Nephron progenitor cell (in vitro differentiated cells): ENCODE data around the gene TNPO2.
A peak's percentile ranks its signal among the peaks of the same experiment; 100 is the strongest.
"Not testable (repeated sequence)": the region's sequence is repeated elsewhere in the genome, so short reads cannot be mapped to it uniquely, and the experiment has no call there.

Source experiments
- DNase-seq: peaks from one replicate; pipeline ENCODE4 v3.0.0; 2021
- H3K27ac Mint-ChIP-seq: 2 replicates; pipeline ENCODE4 v1.8.0; 2021; ENCODE audit warnings: mild to moderate bottlenecking, moderate library complexity, mixed read lengths
- H3K27me3 Mint-ChIP-seq: 2 replicates; pipeline ENCODE4 v1.8.0; 2021; ENCODE audit warnings: mild to moderate bottlenecking, low read depth, mixed read lengths; ENCODE audit not compliant: poor library complexity
- H3K36me3 Mint-ChIP-seq: 2 replicates; pipeline ENCODE4 v1.8.0; 2021; ENCODE audit warnings: low read depth, mixed read lengths
- H3K4me1 Mint-ChIP-seq: 2 replicates; pipeline ENCODE4 v1.8.0; 2021; ENCODE audit warnings: mixed read lengths
- H3K4me3 Mint-ChIP-seq: 2 replicates; pipeline ENCODE4 v1.8.0; 2021; ENCODE audit warnings: mild to moderate bottlenecking, moderate library complexity, mixed read lengths
- H3K9me3 Mint-ChIP-seq: 2 replicates; pipeline ENCODE4 v1.8.0; 2021; ENCODE audit warnings: mild to moderate bottlenecking, moderate library complexity, mixed read lengths
- TF ChIP-seq, protein P1 (sequence below): fragments of 200-600 bp; sonication (generic); IDR thresholded peaks from 2 replicates; pipeline ENCODE4 v1.5.0; 2021; ENCODE audit warnings: antibody characterized with exemption

TNPO2 gene

GRCh38 chr19:12733369-12734214, 9.9 kb upstream of the TNPO2 start:
- TF ChIP-seq, protein P1, sequence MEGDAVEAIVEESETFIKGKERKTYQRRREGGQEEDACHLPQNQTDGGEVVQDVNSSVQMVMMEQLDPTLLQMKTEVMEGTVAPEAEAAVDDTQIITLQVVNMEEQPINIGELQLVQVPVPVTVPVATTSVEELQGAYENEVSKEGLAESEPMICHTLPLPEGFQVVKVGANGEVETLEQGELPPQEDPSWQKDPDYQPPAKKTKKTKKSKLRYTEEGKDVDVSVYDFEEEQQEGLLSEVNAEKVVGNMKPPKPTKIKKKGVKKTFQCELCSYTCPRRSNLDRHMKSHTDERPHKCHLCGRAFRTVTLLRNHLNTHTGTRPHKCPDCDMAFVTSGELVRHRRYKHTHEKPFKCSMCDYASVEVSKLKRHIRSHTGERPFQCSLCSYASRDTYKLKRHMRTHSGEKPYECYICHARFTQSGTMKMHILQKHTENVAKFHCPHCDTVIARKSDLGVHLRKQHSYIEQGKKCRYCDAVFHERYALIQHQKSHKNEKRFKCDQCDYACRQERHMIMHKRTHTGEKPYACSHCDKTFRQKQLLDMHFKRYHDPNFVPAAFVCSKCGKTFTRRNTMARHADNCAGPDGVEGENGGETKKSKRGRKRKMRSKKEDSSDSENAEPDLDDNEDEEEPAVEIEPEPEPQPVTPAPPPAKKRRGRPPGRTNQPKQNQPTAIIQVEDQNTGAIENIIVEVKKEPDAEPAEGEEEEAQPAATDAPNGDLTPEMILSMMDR: no peak
- Mint-ChIP-seq H3K36me3 (peaks cover 19% of the 10 kb centered on the region), H3K4me3 (peak overlapping the region; percentile 96), H3K27me3 (peaks cover 10% of the 10 kb centered on the region), H3K9me3 (no peaks in the 10 kb centered on the region), H3K27ac (peak overlapping the region; percentile 77), H3K4me1 (peaks cover 52% of the 10 kb centered on the region)
- no peak for DNase-seq

GRCh38 chr19:12731337-12731736, 7.6 kb upstream of the TNPO2 start:
- peaks cover 8% of the 10 kb centered on the region for H3K27me3 Mint-ChIP-seq
- no peak overlapping the region for H3K27ac Mint-ChIP-seq
- H3K36me3 Mint-ChIP-seq: peaks cover 18% of the 10 kb centered on the region
- peaks cover 38% of the 10 kb centered on the region for H3K4me1 Mint-ChIP-seq
- TF ChIP-seq, protein P1: no peak
- no peak overlapping the region for H3K4me3 Mint-ChIP-seq
- no peak for DNase-seq
- H3K9me3 Mint-ChIP-seq: no peaks in the 10 kb centered on the region

GRCh38 chr19:12730064-12730463, 6.3 kb upstream of the TNPO2 start:
- Mint-ChIP-seq H3K4me3 (no peak overlapping the region), H3K4me1 (peaks cover 41% of the 10 kb centered on the region), H3K9me3 (no peaks in the 10 kb centered on the region), H3K36me3 (peaks cover 18% of the 10 kb centered on the region), H3K27me3 (peaks cover 8% of the 10 kb centered on the region), H3K27ac (peak overlapping the region; percentile 97)
- TF ChIP-seq, protein P1: no peak
- no peak for DNase-seq

- TF ChIP-seq, protein P1: no peak
- peaks cover 18% of the 10 kb centered on the region for H3K36me3 Mint-ChIP-seq
- DNase-seq: no peak
- no peaks in the 10 kb centered on the region for H3K9me3 Mint-ChIP-seq
- H3K4me1 Mint-ChIP-seq: peaks cover 40% of the 10 kb centered on the region
- H3K27ac Mint-ChIP-seq: peak overlapping the region; percentile 22
- no peak overlapping the region for H3K4me3 Mint-ChIP-seq
- H3K27me3 Mint-ChIP-seq: peaks cover 8% of the 10 kb centered on the region
These were observed 4.2 kb upstream of the TNPO2 start for GRCh38 chr19:12727745-12728433.

- Mint-ChIP-seq H3K9me3 (no peaks in the 10 kb centered on the region), H3K4me3 (no peak overlapping the region), H3K27me3 (peaks cover 3% of the 10 kb centered on the region), H3K36me3 (peaks cover 13% of the 10 kb centered on the region), H3K27ac (no peak overlapping the region), H3K4me1 (peaks cover 32% of the 10 kb centered on the region)
- no peak for DNase-seq
- TF ChIP-seq, protein P1: no peak
These were observed 3.2 kb upstream of the TNPO2 start for GRCh38 chr19:12726988-12727316.

DNA sequence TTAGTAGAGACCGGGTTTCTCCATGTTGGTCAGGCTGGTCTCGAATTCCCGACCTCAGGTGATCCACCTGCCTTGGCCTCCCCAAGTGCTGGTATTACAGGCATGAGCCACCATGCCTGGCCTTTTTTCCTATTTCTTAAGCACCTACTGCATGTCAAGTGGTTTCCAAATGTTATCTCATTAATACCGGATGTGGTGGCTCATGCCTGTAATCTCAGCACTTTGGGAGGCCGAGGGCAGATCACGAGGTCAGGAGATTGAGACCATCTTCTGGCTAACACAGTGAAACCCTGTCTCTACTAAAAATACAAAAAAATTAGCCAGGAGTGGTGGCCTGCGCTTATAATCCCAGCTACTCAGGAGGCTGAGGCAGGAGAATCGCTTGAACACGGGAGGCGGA, 1.9 kb upstream of the TNPO2 start:
- not testable (repeated sequence) for H3K9me3 Mint-ChIP-seq, DNase-seq, H3K4me3 Mint-ChIP-seq, H3K27me3 Mint-ChIP-seq, H3K27ac Mint-ChIP-seq
- H3K36me3 Mint-ChIP-seq: peaks cover 17% of the 10 kb centered on the region
- peaks cover 42% of the 10 kb centered on the region for H3K4me1 Mint-ChIP-seq
